Stimulated activated CD8-positive, alpha-beta memory T cell treated with anti-CD3 and anti-CD28 coated beads, Interleukin-4, amount 100 ng/mL, for 4 hours (primary cell): ENCODE measurements around the gene PAN3.
"Not testable (repeated sequence)": the region's sequence is repeated elsewhere in the genome, so short reads cannot be mapped to it uniquely, and the experiment has no call there.

Experiments used
- DNase-seq, 2 donors: peaks; one replicate each; pipeline ENCODE4 v3.0.0-alpha.2; 2020; ENCODE audit warnings: low read depth in 2 of 2, low spot score in 1 of 2

PAN3 gene, protein sequence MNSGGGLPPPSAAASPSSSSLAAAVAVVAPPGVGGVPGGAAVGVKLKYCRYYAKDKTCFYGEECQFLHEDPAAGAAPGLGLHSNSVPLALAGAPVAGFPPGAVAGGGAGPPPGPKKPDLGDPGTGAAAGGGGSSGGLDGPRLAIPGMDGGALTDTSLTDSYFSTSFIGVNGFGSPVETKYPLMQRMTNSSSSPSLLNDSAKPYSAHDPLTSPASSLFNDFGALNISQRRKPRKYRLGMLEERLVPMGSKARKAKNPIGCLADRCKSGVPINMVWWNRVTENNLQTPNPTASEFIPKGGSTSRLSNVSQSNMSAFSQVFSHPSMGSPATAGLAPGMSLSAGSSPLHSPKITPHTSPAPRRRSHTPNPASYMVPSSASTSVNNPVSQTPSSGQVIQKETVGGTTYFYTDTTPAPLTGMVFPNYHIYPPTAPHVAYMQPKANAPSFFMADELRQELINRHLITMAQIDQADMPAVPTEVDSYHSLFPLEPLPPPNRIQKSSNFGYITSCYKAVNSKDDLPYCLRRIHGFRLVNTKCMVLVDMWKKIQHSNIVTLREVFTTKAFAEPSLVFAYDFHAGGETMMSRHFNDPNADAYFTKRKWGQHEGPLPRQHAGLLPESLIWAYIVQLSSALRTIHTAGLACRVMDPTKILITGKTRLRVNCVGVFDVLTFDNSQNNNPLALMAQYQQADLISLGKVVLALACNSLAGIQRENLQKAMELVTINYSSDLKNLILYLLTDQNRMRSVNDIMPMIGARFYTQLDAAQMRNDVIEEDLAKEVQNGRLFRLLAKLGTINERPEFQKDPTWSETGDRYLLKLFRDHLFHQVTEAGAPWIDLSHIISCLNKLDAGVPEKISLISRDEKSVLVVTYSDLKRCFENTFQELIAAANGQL

GRCh38 chr13:28138012-28138755 lies at the start of gene PAN3:
PAN3 (plus strand) TSS chr13:28138545; CDS start chr13:28138658, 113 bp downstream.
- DNase-seq = peak; percentile 81 to 82

- DNase-seq = no peak
Measured at GRCh38 chr13:28089065-28089464, 49.3 kb upstream of the PAN3 start.

- DNase-seq = no peak
Measured at GRCh38 chr13:28092431-28092830, 45.9 kb upstream of the PAN3 start.

DNA sequence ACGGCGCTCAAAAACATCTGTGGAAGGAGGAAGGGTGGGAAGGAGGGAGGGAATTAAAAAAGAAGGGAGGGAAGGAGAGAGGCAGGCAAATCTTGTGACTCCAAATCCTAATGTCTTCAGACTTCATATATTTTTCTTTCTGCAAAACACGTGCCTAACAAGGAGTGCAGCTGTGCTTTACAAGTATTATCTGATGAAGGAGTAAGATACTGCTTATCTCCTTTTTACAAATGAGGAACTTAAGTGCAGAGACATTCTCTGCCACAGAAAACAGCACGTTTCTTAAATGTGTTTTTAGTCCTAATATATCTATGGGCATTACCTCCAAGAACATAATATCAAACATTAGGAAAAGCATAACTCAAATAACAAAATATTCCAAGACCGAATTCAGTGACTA lies 44.5 kb upstream of the PAN3 start:
- DNase-seq = no peak

- no peak for DNase-seq
Measured at GRCh38 chr13:28094306-28094705, 44.0 kb upstream of the PAN3 start.

DNA sequence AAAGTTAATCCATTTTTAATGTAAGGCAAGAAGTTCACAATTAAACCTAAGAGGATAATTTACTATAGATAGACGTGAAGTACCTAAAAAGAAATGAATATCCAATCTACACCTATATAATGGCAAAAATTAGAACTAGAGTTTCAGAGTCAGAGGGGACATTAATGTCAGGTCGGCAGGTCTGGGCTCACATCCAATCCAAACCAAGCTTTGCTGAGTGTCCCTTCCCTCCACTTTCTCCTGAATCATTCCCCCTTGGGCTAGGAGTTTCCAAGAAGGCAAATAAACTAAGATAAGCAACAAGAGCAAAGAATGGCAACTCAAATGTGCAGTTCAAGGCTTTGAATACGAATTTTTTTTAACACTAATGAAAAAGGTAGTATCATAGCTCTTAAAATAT lies 40.8 kb upstream of the PAN3 start:
- no peak for DNase-seq

DNA sequence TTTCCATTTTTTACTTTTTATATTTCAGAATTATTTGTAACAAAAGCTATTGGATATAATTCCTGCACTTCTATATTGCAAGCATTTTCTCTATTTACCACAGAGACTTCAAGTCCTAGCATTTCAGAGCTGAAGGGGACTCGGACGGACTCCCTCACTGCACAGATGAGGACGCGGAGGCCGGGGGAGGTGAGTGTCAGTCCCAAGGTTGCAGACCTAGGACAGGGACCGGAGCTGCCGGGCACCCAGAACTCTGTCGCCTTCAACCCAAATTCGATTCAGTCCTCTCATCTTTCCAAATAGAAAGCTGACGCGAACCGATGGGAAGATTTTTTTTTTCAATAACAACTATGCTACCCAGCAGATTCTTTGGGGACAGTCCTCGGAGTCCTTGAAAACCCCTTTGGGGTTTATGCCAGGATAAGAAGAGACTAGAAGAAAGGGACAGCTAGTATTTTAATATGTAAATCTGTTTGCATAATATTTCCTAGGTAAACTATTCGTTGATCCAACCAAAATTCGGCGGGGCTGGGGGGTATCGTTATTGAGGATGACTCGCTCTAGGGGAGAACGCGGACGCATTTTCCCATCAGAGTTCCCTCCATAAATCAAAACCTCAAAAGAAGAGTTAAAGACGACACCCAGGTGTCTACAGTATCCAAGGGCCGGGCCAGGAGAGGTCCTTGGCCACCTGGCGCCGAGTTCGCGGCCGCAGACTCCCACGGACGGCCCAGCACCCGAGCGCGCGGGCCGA lies 38.8 kb upstream of the PAN3 start:
- DNase-seq = no peak

DNA sequence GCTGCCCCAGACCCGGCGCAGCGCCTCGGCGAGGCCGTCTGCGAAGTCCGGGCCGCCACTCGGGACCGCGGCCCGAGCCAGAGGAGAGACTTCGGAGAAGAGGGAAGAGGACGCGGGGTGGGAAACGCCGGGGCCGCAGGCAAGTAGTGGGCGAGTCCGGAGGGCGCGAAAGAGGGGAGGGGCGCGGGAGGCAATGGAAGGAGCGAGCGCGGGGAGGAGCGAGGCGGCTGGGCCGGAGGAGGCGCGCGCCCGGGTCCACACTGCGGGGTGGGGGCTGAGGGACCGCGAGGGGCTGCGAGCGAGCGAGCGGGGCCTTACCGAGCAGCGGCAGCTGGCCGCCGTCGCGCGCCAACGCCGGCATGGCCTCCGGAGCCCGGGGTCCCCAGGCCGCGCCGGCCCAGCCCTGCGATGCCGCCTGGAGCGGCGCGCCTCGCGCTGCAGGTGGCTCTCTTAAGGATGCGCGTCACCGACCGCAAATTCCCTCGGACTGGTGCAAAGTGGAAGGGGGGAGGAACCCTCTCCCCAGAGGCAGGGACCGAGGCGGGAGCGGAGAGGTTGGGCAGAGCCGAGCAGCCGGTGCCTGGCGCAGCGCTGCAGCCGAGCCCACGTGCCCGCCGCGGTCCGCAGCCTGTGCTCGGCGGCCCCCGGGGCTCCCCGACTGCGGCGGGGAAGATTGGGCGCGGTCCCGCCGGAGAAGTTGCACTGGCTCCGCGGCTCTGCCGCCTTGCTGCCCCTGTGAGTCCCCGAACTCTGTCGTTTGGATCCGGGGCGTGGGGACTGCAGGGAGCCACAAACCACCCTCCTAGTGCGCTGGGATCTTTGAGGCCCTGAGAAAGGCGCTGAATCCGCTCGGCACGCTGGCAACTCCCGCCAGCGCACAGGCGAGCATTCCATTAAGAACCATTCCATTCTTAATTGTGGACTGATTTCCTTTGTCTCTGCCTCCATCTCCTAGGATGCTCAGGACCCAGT lies 37.9 kb upstream of the PAN3 start, which contains the start of gene FLT3:
Gene FLT3 (minus strand): TSS at position 427 of the 972 bp plus-strand sequence. CDS start 66 bp downstream, at position 361.
- DNase-seq = no peak

- DNase-seq = not testable (repeated sequence)
Measured at GRCh38 chr13:28101886-28102285, 36.5 kb upstream of the PAN3 start.

DNA sequence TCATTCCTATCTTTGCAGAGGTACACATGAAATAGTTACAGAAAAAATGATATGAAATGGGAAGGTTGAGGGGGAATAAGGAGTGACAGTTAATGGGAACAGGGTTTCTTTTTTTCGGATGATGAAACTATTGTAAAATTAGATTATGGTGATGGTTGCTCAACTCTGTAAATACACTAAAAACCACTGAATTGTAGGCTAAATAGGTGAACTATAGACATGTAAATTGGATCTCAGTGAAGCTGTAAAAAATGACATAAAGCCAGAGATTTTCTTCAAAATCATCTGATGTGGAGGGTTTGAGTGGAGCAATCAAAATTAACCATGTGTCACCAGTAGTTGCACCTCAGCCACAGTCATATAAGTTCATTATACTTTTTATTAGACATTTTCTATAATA lies 31.4 kb upstream of the PAN3 start:
- no peak for DNase-seq

DNA sequence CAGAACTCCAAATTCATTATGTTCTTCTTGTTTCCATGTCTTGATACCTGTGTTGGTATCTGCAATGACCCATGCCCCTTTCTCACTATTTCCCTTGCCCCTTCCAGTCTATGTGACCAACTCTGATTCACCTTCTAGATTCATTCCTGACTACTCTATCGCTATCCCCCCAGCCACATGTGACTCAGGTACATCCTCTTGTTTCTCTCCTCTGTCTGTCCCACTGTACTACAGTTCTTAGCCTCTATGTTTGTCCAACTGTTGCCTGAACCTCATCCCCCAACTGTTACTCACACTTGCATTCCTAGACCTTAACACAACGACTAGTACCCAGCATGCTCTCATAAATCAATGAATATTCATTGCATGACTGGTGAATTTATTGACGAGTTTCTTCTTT lies 27.9 kb upstream of the PAN3 start:
- no peak for DNase-seq

DNA sequence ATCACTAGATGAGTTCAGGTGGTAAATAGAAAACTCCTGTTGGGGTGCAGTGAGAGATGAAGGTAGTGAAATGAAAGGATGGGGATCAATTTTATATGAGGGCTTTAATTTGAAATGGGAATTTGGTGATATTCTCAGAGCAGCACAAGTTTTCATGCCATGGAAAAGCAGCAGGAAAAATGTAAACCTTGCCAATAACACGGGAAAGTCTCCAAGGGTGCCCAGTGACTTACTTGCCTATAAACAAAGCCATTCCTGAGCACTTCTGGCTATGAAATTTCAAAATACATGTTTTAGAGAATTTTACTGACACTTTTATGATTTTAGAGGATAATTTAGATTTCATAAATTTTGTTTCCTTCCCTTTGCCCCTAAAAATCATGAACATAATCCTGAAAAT lies 21.6 kb upstream of the PAN3 start:
- no peak for DNase-seq

GRCh38 chr13:28117689-28118377 lies 20.5 kb upstream of the PAN3 start:
- DNase-seq = no peak

DNA sequence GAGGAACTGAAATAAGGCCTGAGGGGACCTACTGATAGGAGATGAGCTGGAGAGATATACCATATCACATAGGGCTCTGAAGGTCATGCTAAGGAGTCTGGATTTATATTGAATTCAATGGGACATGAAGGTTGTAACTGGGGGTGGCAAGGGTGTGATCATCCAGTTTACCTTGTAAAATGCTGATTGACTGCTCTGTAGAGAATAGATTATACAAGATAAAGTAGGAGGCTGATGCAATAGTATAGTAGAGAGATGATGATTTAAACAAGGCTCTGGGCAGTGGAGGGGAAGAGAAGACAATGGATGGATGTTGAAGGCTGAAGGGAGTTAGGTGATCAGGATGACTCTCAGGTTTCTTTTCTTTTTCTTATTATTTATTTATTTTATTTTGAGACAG lies 18.0 kb upstream of the PAN3 start:
- DNase-seq = no peak

DNA sequence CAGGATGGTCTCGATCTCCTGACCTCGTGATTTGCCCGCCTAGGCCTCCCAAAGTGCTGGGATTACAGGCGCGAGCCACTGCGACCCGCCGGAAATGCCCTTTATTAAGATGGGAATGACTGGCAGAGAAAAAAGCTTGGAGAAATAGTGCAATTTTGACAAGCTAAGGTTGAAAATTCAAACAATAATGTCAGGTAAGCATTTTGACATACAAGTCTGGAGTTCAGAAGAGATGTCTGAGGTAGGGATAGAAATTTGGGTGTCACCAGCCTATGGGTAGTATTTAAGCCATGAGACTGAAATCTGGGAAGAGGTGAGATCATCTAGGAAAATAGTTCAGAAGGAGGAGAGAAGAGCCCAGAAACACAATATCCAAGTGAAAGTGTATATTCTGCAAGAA lies 17.1 kb upstream of the PAN3 start:
- no peak for DNase-seq

- no peak for DNase-seq
Measured at GRCh38 chr13:28128030-28128429, 10.3 kb upstream of the PAN3 start.

GRCh38 chr13:28128926-28129325 lies 9.4 kb upstream of the PAN3 start:
- DNase-seq = no peak

DNA sequence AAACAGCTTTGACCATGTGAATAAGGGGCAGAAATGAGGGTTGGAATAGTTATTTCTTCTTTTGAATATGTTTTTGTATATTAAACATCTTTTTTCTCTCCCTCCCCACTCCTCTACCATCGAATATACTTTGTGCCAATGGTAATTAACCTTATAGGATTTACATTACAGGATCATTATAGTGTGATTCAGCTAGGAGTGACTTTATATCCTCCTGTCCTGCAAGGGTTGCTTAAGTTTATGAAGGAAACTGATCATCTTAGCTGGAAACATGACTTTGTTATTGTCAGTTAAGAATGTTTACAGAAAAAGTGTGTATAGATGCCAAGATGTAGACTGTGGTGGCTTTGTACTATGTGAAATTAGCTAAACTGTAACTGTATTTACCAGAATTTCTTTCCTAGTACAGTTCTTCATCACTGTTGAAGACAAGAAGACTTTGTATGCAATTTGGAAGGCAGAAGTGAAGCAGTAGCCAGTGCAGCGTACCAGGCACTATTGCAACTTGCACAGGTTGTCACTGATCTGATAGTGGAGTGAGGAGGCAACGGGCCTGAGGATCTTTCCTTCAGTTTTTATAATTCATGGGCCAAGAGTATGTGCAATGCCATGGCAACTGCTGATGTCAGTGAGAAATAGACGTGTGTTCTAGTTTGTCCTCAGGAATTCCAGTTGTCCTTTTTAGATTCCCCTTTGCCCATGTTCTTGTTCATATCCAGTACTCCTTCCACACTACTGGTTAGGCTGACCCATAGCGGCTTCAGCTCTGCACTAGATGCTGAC lies 8.2 kb upstream of the PAN3 start:
- DNase-seq = no peak
